T-helper 2 cell treated with Interferon-gamma antibody and Interleukin-4, amounts not matched to agents 100 ng/mL and 5 ng/mL, for 36 hours (primary cell): ENCODE measurements around the gene SCYL3. TPM values are rescaled to one million over a fixed set of nuclear protein-coding genes. Genes with fewer than 3 reads are reported as not detected.

Experiments
- intact Hi-C: fragments of 100-400 bp; cut with micrococcal nuclease; formaldehyde crosslinking; loops from one replicate; pipeline ENCODE4 v1.15.1; 2023
- total RNA-seq: library from RNA; stranded (reverse); gene quantifications from 2 replicates; pipeline ENCODE4 v1.2.3, GENCODE V29; 2022

The SCYL3 gene
- total RNA-seq, 1 donor from 2014 or later, result 14.2 TPM

GRCh38 chr1:169901115-169901514 is 7.4 kb upstream of the SCYL3 start:
- intact Hi-C loops, result no loop called here

GRCh38 chr1:169900571-169900970 is 6.9 kb upstream of the SCYL3 start:
- intact Hi-C loops, result no loop called here

GRCh38 chr1:169899519-169900217 is 6.0 kb upstream of the SCYL3 start:
- intact Hi-C loops, result loop anchor here (10.0 kb wide), 1 partner anchor 315 kb away; the partner anchor contains the start of gene F5

- intact Hi-C loops, result loop anchor here (10.0 kb wide), 1 partner anchor 311 kb away; the partner anchor contains the start of gene F5
Observed at GRCh38 chr1:169896013-169896412, 2.3 kb upstream of the SCYL3 start.

GRCh38 chr1:169894424-169895145 is 889 bp upstream of the SCYL3 start:
- intact Hi-C loops, result loop anchor here (1.0 to 10.0 kb wide), 9 partner anchors 182 to 1957 kb away; partner anchors contain the start of genes DCAF6, F5, GORAB and METTL13

GRCh38 chr1:169892927-169893644 is 610 bp downstream of the SCYL3 start:
- intact Hi-C loops, result loop anchor here (1.0 to 10.0 kb wide), 11 partner anchors 33 to 1956 kb away; partner anchors contain the start of genes DCAF6, F5, KIFAP3 and METTL13

GRCh38 chr1:169892176-169892926 is 1.3 kb downstream of the SCYL3 start:
- intact Hi-C loops, result loop anchor here (2.0 to 10.0 kb wide), 8 partner anchors 180 to 1955 kb away; partner anchors contain the start of genes DCAF6, F5, METTL13 and MPC2

- intact Hi-C loops, result loop anchor here (5.0 to 10.0 kb wide), 7 partner anchors 179 to 1954 kb away; partner anchors contain the start of genes DCAF6, F5, METTL13 and MPC2
Observed at GRCh38 chr1:169891539-169891885, 2.2 kb downstream of the SCYL3 start.

GRCh38 chr1:169890761-169891538 is 2.7 kb downstream of the SCYL3 start:
- intact Hi-C loops, result loop anchor here (5.0 to 10.0 kb wide), 7 partner anchors 179 to 1954 kb away; partner anchors contain the start of genes DCAF6, F5, METTL13 and MPC2

GRCh38 chr1:169889871-169890270 is 3.8 kb downstream of the SCYL3 start:
- intact Hi-C loops, result loop anchor here (5.0 to 10.0 kb wide), 7 partner anchors 178 to 1953 kb away; partner anchors contain the start of genes DCAF6, F5, METTL13 and MPC2

GRCh38 chr1:169886931-169887330 is 6.8 kb downstream of the SCYL3 start:
- intact Hi-C loops, result no loop called here

- intact Hi-C loops, result no loop called here
Observed at GRCh38 chr1:169886422-169886821, 7.3 kb downstream of the SCYL3 start.

- intact Hi-C loops, result no loop called here
Observed at GRCh38 chr1:169885207-169885606, 8.5 kb downstream of the SCYL3 start.

- intact Hi-C loops, result no loop called here
Observed at GRCh38 chr1:169884634-169885033, 9.1 kb downstream of the SCYL3 start.

GRCh38 chr1:169882039-169882511 is 11.6 kb downstream of the SCYL3 start:
- intact Hi-C loops, result no loop called here

GRCh38 chr1:169879034-169879840 is 14.5 kb downstream of the SCYL3 start:
- intact Hi-C loops, result no loop called here

GRCh38 chr1:169878498-169878897 is 15.2 kb downstream of the SCYL3 start:
- intact Hi-C loops, result no loop called here

- intact Hi-C loops, result no loop called here
Observed at GRCh38 chr1:169877800-169878491, 15.8 kb downstream of the SCYL3 start.
